RWPE2 (cell line): Measurements from ENCODE around the gene CYBB.

Experiments
- ATAC-seq: fragments of 200-7000 bp; cut with Tn5 transposase; 3 replicates; pipeline ENCODE4 v1.9.1; 2021; ENCODE audit warnings: low read depth
- DNase-seq: peaks from one replicate; pipeline ENCODE4 v3.0.0-alpha.2; 2020; ENCODE audit warnings: low spot score
- H3K27ac ChIP-seq: fragments of 450-650 bp; 2 replicates; pipeline ENCODE4 v1.5.1; 2017; ENCODE audit warnings: mild to moderate bottlenecking; ENCODE audit not compliant: poor library complexity, severe bottlenecking
- H3K27me3 ChIP-seq: fragments of 250-450 bp; sonication (Bioruptor Pico); 2 replicates; pipeline ENCODE4 v1.5.1; 2021; ENCODE audit warnings: mild to moderate bottlenecking, moderate library complexity; ENCODE audit not compliant: insufficient read depth, poor library complexity, severe bottlenecking
- H3K36me3 ChIP-seq: fragments of 250-450 bp; sonication (Bioruptor Pico); 2 replicates; pipeline ENCODE4 v1.5.1; 2020; ENCODE audit warnings: low read depth, mild to moderate bottlenecking, moderate library complexity
- H3K4me1 ChIP-seq: fragments of 250-450 bp; sonication (Bioruptor Pico); 2 replicates; pipeline ENCODE4 v1.5.1; 2021; ENCODE audit warnings: mild to moderate bottlenecking, moderate library complexity; ENCODE audit not compliant: insufficient read depth, poor library complexity, severe bottlenecking
- H3K4me3 ChIP-seq: fragments of 250-450 bp; sonication (Bioruptor Pico); 2 replicates; pipeline ENCODE4 v1.5.1; 2021; ENCODE audit warnings: mild to moderate bottlenecking, moderate library complexity; ENCODE audit not compliant: severe bottlenecking
- H3K9me3 ChIP-seq: fragments of 250-450 bp; sonication (Bioruptor Pico); 2 replicates; pipeline ENCODE4 v1.5.1; 2021; ENCODE audit warnings: mild to moderate bottlenecking, moderate library complexity; ENCODE audit not compliant: severe bottlenecking
- CTCF ChIP-seq: fragments of 450-650 bp; IDR thresholded peaks from one replicate; pipeline ENCODE4 v1.5.1; 2017; ENCODE audit warnings: mild to moderate bottlenecking, moderate library complexity; ENCODE audit not compliant: poor library complexity, severe bottlenecking

Gene CYBB

GRCh38 chrX:37834937-37835336 lies 55.1 kb downstream of the CYBB start:
- no peaks in the 10 kb centered on the region for H3K36me3 ChIP-seq
- TF ChIP-seq CTCF: no peak
- H3K4me3 ChIP-seq: no peak overlapping the region
- H3K27ac ChIP-seq: no peak overlapping the region
- DNase-seq (no peak), ATAC-seq (no peak)
- no peaks in the 10 kb centered on the region for H3K27me3 ChIP-seq
- H3K9me3 ChIP-seq: no peaks in the 10 kb centered on the region
- H3K4me1 ChIP-seq: no peaks in the 10 kb centered on the region

DNA sequence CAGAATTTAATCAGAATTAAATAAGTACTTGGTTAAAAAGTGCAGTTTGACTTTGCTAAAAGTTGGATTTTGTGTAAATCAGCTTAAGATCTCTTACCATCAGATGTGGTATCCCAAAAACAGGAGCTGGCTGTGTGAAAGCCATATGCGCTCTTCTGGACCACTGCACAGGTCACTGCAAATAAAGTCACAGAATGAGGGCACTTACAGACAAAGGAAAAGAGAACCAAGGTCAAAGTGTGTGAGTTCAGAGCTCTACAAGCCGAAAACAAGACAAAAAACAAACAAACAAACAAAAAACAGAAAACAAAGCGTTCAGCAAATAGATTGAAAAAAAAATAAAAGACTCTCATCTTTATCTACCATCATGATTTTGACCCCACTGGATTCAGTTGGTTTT lies 61.1 kb downstream of the CYBB start:
- TF ChIP-seq CTCF: no peak
- Histone ChIP-seq H3K4me3 (no peak overlapping the region), H3K36me3 (0 out of 2 replicates have a peak, but pooled peaks cover 3% of the 10 kb centered on the region), H3K27me3 (no peaks in the 10 kb centered on the region), H3K4me1 (no peaks in the 10 kb centered on the region), H3K9me3 (no peaks in the 10 kb centered on the region), H3K27ac (no peak overlapping the region)
- ATAC-seq (no peak), DNase-seq (no peak)

DNA sequence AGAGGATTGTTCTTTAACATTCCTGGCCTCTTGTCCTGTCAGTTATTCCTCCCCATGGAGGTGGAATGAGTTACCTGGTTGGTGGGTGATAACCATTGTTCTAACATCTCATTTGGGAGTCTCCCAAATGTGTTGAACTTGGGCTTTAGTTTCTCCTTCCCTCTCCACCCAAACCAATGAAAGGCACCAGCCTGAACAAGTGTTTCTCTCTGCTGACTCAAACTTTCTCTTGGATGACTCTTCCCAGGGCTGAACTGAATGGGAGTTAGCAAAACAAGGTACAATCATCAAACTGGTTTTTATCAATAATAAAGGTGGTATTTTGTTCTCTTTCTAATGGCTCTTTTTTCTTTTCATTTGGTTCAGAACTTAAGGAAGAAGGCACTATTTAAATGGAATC lies 64.8 kb downstream of the CYBB start:
- no peak for TF ChIP-seq CTCF
- ATAC-seq: no peak
- Histone ChIP-seq H3K36me3 (0 out of 2 replicates have a peak, but pooled peaks cover 3% of the 10 kb centered on the region), H3K4me1 (no peaks in the 10 kb centered on the region), H3K9me3 (no peaks in the 10 kb centered on the region), H3K4me3 (no peak overlapping the region), H3K27me3 (no peaks in the 10 kb centered on the region), H3K27ac (no peak overlapping the region)
- DNase-seq: no peak

DNA sequence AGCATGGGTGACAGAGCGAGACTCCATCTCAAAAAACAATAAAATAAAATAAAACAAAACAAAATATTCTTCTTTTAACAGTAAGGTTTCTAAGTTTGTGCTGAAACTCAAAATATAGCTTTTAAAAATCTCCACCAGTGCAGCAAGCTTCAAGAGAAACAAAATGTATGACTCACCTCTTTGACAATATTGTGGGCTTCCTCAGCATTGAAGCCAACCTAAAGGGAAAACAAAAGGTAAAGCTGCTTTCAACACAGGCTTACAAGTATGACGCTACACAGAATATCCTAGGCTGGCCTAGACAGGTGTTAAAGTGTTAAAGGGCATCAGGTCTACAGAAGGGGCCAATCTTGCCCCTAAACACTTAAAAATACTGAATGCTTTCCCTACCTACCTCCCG lies 66.3 kb downstream of the CYBB start:
- no peak for TF ChIP-seq CTCF
- no peak overlapping the region for H3K4me3 ChIP-seq
- no peaks in the 10 kb centered on the region for H3K27me3 ChIP-seq
- H3K36me3 ChIP-seq: no peaks in the 10 kb centered on the region
- no peaks in the 10 kb centered on the region for H3K4me1 ChIP-seq
- DNase-seq (no peak), ATAC-seq (peak; percentile 67)
- H3K9me3 ChIP-seq: no peaks in the 10 kb centered on the region
- peak overlapping the region; percentile 45 for H3K27ac ChIP-seq

DNA sequence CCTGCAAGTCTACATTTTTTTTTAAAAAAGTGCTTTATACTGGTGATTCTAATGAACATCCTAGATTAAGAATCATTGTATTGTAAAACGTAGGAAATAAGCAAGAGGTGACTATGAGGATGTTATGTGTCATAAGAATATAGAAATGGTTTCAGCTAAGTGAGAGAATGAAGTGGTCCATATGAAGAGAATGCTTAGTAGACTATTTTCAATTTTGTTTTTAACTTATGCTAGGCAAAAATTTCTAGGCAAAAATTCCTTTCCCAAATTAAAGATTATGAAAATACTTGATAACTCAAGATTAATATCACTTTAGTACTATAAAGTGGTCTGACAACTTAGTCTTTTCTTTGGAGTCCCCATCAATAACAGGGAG lies 66.7 kb downstream of the CYBB start:
- no peak for ATAC-seq
- no peak for DNase-seq
- no peaks in the 10 kb centered on the region for H3K9me3 ChIP-seq
- H3K36me3 ChIP-seq: no peaks in the 10 kb centered on the region
- H3K4me3 ChIP-seq: peak overlapping the region; percentile 72
- no peaks in the 10 kb centered on the region for H3K4me1 ChIP-seq
- H3K27me3 ChIP-seq: no peaks in the 10 kb centered on the region
- H3K27ac ChIP-seq: peak overlapping the region; percentile 45
- TF ChIP-seq CTCF: no peak
